WTC11 (cell line): Measurements from ENCODE around the gene CCM2. TPM values are rescaled to one million over a fixed set of nuclear protein-coding genes. Genes with fewer than 3 reads are reported as not detected.

Experiments used
- ATAC-seq: fragments of 200-7000 bp; cut with Tn5 transposase; 2 replicates; pipeline ENCODE4 v1.10.0; 2021; ENCODE audit warnings: mild to moderate bottlenecking, moderate library complexity
- CTCF ChIA-PET: fragments of 300-600 bp; sonication (Branson Sonifier 250); formaldehyde crosslinking; loops from one replicate; lab custom pipeline; 2021; ENCODE audit warnings: antibody characterized with exemption; lab: Charles Lee
- POLR2A ChIA-PET: fragments of 350-600 bp; sonication (Branson Sonifier 250); formaldehyde crosslinking; loops from one replicate; lab custom pipeline; 2021; ENCODE audit warnings: antibody characterized with exemption; lab: Charles Lee
- DNase-seq: peaks from one replicate; pipeline ENCODE4 v3.0.0; 2021; ENCODE audit warnings: low spot score
- H3K27ac Mint-ChIP-seq: 2 replicates; pipeline ENCODE4 v1.8.0; 2021; ENCODE audit warnings: mixed read lengths
- H3K27me3 Mint-ChIP-seq: 2 replicates; pipeline ENCODE4 v1.8.0; 2021; ENCODE audit warnings: low read depth, mild to moderate bottlenecking, moderate library complexity, mixed read lengths
- H3K36me3 Mint-ChIP-seq: 2 replicates; pipeline ENCODE4 v1.8.0; 2021; ENCODE audit warnings: mixed read lengths
- H3K4me1 Mint-ChIP-seq: 2 replicates; pipeline ENCODE4 v1.8.0; 2022; ENCODE audit warnings: mixed read lengths
- H3K4me3 Mint-ChIP-seq: 2 replicates; pipeline ENCODE4 v1.8.0; 2021; ENCODE audit warnings: mild to moderate bottlenecking, moderate library complexity, mixed read lengths
- H3K9me3 Mint-ChIP-seq: 2 replicates; pipeline ENCODE4 v1.8.0; 2021; ENCODE audit warnings: mixed read lengths
- CBFB ChIP-seq: sonication (generic); formaldehyde crosslinking; IDR thresholded peaks from 2 replicates; pipeline ENCODE4 v1.8.1; 2022; ENCODE audit warnings: mild to moderate bottlenecking, low read depth, missing genetic modification reagents
- CTCF ChIP-seq: fragments of 200-600 bp; IDR thresholded peaks from 2 replicates; pipeline ENCODE4 v1.8.0; 2022; ENCODE audit warnings: antibody characterized with exemption
- MAX ChIP-seq: sonication (generic); formaldehyde crosslinking; IDR thresholded peaks from 2 replicates; pipeline ENCODE4 v1.8.0; 2022; ENCODE audit warnings: mild to moderate bottlenecking, missing genetic modification reagents
- MXD4 ChIP-seq: fragments of 250-450 bp; sonication (Bioruptor Pico); IDR thresholded peaks from 2 replicates; pipeline ENCODE4 v1.8.0; 2021; ENCODE audit warnings: mild to moderate bottlenecking, moderate library complexity, borderline replicate concordance
- NFE2L1 ChIP-seq: sonication (generic); formaldehyde crosslinking; IDR thresholded peaks from 2 replicates; pipeline ENCODE4 v1.8.1; 2023; ENCODE audit warnings: missing genetic modification reagents
- PREB ChIP-seq: sonication (generic); formaldehyde crosslinking; IDR thresholded peaks from 2 replicates; pipeline ENCODE4 v1.8.1; 2022; ENCODE audit warnings: mild to moderate bottlenecking, missing genetic modification reagents, moderate library complexity, borderline replicate concordance
- SMAD3 ChIP-seq: sonication (generic); formaldehyde crosslinking; IDR thresholded peaks from 2 replicates; pipeline ENCODE4 v1.8.0; 2022; ENCODE audit warnings: missing genetic modification reagents, mild to moderate bottlenecking, borderline replicate concordance
- SMAD4 ChIP-seq: sonication (generic); formaldehyde crosslinking; IDR thresholded peaks from 2 replicates; pipeline ENCODE4 v1.8.0; 2022; ENCODE audit warnings: mild to moderate bottlenecking, missing genetic modification reagents
- TP53 ChIP-seq: sonication (generic); formaldehyde crosslinking; IDR thresholded peaks from 2 replicates; pipeline ENCODE4 v1.8.1; 2023; ENCODE audit warnings: mild to moderate bottlenecking, missing genetic modification reagents
- ZBTB21 ChIP-seq: sonication (generic); formaldehyde crosslinking; IDR thresholded peaks from 2 replicates; pipeline ENCODE4 v1.8.1; 2023; ENCODE audit warnings: mild to moderate bottlenecking, missing genetic modification reagents, borderline replicate concordance
- ZBTB43 ChIP-seq: sonication (generic); formaldehyde crosslinking; IDR thresholded peaks from 2 replicates; pipeline ENCODE4 v1.8.1; 2023; ENCODE audit warnings: mild to moderate bottlenecking, missing genetic modification reagents
- ZNF532 ChIP-seq: fragments of 250-450 bp; sonication (Bioruptor Pico); IDR thresholded peaks from 2 replicates; pipeline ENCODE4 v1.9.0; 2021; ENCODE audit warnings: mild to moderate bottlenecking, borderline replicate concordance
- ZNF671 ChIP-seq: fragments of 250-450 bp; sonication (Bioruptor Pico); IDR thresholded peaks from 2 replicates; pipeline ENCODE4 v1.8.0; 2021; ENCODE audit warnings: mild to moderate bottlenecking
- total RNA-seq: library from RNA; stranded (reverse); gene quantifications from 3 replicates; pipeline ENCODE4 v1.2.3, GENCODE V29; 2021

The CCM2 gene
- total RNA-seq, 1 experiment from 2014 or later, result 32.7 TPM

- TF ChIP-seq ZBTB43 (CRISPR knock-in tag), result no peak
- no peak for TF ChIP-seq SMAD4 (CRISPR knock-in tag)
- TF ChIP-seq ZBTB21 (CRISPR knock-in tag), result no peak
These were observed 85.7 kb downstream of the CCM2 start (continued) for GRCh38 chr7:45085619-45086200.

GRCh38 chr7:45086331-45087065, 86.5 kb downstream of the CCM2 start:
- no peak overlapping the region for H3K4me3 Mint-ChIP-seq
- H3K27me3 Mint-ChIP-seq, result peaks cover 24% of the 10 kb centered on the region
- DNase-seq, result no peak
- CTCF ChIA-PET, result interaction anchor here (3.1 kb wide), 1 partner anchor 112 kb away, joined by 21 read pairs; no protein-coding TSS in a partner anchor
- H3K4me1 Mint-ChIP-seq, result no peaks in the 10 kb centered on the region
- TF ChIP-seq PREB (CRISPR knock-in tag) (no peak), TP53 (CRISPR knock-in tag) (no peak), MXD4 (CRISPR knock-in tag) (no peak), ZNF671 (CRISPR knock-in tag) (no peak), CTCF (no peak), NFE2L1 (no peak), MAX (no peak), CBFB (CRISPR knock-in tag) (no peak), SMAD3 (no peak), ZNF532 (no peak)
- TF ChIP-seq, all 79 proteins: peak for 0
- POLR2A ChIA-PET, result no interaction called here
- ATAC-seq, result no peak
- Mint-ChIP-seq H3K27ac (no peak overlapping the region), H3K36me3 (no peaks in the 10 kb centered on the region), H3K9me3 (no peaks in the 10 kb centered on the region)
